ENCODE results near the gene LMBR1.
"Not testable (repeated sequence)": the region's sequence is repeated elsewhere in the genome, so short reads cannot be mapped to it uniquely, and the experiment has no call there.

LMBR1 gene

DNA sequence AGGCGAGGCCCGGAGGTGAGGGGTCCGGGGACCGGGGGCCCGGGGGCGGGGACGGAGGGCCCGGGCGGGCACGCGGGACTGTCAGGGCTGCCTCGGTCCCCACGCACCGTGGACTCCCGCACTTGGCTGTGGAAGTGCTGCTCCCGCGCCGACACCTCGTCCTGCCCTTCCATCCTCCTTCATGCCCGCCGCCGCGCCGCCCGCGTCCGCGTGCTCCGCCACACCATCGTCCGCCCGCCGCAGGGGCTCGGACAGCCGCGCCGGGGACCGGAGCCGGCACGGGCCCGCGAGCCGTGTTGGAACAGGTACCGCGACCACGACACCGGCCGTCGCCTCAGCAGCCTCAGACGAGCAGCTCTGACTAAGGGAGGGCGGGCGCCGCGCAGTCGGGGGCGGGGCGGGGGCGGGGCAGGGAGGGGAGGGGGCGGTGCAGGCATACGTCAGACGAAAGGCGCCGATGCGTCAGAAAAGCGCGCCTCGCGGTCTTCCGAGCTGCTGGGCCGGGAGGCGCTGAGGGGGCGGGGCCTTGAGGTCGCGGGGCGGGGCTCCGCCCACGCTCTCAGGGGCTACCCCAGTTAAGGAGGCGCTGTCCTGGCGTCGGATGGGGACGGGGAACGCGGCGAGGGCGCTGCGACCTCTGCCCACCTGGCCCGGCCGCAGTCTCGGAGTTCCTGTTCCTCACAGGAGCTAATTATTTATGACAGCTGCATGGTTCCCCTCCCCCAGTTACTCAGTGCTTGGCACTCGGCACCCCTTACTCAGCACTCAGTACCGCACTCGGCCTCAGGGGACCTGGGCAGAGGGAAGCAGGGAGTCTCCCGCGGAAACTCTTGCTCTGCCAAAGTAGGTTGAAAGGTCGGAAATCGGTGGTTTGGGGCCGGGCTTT is at the start of gene LMBR1:
Gene LMBR1 (minus strand): TSS at position 363 of the 886 bp plus-strand sequence. CDS start 190 bp downstream, at position 173.
- peak; percentile 97 for DNase-seq

DNA sequence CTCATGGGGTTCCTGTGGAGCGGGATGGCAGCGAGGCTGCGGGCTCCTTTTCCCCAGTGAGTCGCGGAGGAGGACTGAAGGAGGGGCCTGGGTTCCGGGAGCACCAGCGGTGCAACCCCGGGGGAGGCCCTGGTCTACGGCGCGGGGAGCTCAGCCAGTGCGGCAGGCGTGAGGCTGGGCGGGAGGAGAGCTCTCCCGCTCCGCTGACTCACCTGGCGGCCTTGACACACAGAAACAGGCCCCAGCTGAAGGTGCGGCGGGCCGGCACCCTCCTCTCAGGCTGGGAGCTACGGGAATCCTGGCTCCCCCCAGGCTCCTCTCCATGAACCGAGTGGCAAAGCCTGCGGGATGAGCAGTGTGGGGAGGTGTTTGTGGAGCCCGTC is 49.7 kb upstream of the LMBR1 start:
- DNase-seq, result no peak

DNA sequence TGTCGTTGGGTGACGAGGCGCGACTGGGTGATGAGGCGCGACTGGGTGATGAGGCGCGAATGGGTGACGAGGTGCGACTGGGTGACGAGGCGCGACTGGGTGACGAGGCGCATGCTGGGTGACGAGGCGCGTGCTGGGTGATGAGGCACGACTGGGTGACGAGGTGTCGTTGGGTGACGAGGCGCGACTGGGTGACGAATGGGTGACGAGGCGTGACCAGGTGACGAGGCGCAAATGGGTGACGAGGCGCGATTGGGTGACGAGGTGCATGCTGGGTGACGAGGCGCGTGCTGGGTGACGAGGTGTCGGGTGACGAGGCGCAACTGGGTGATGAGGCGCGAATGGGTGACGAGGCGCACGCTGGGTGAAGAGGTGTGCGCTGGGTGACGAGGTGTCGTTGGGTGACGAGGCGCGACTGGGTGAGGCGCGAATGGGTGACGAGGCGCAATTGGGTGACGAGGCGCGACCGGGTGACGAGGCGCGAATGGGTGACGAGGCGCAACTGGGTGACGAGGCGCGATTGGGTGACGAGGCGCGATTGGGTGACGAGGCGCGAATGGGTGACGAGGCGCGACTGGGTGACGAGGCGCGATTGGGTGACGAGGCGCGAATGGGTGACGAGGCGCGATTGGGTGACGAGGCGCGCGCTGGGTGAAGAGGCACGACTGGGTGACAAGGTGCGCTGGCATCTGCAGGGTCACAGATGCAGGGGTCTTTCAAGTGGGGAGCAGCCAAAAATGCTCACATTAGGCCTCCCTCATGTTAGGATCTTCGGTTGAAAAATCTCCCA is 48.6 kb upstream of the LMBR1 start:
- no peak for DNase-seq

GRCh38 chr7:156940421-156941122 is 47.6 kb upstream of the LMBR1 start:
- no peak for DNase-seq

- not testable (repeated sequence) for DNase-seq
These were observed 43.8 kb upstream of the LMBR1 start for GRCh38 chr7:156936766-156937165.

DNA sequence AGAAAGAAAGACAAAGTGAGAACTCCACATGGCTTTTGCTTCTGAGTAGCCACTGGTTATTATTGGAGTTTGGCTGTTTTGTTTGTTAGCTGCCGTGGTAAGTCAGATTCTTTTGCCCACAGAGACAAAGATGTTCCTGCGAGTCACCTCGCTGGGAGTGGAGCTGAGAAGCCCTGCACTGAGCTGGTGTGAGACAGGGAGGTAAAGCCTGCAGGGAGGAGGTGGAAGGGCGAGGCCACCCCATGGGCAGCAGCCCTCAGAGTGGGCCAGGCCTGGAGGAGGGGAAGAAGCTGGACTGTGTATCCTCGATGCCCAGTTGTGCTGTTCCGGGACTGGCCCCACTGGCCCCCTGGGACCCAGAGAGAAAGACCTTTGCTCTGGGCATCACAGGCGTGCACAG is 42.3 kb upstream of the LMBR1 start:
- DNase-seq, result no peak

DNA sequence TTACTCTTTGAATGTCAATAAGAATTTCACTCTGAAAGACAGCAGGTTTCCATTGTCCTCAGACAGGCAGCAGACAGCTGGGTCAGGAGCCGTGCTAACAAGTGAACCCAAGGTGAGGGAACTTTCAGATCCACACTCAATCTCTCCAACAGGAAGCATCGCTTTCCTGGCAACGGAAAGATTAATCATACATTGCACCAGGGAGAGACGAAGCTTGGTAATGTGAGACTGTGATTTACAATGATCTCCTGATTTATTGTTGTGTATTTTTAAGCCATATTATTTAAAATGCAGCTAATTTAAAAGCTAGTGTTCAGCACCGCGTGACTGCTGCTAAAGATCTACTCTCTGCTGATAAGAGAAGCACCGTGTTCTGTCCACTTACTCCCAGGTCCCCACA is 39.0 kb upstream of the LMBR1 start:
- DNase-seq, result no peak

- no peak for DNase-seq
These were observed 37.0 kb upstream of the LMBR1 start for GRCh38 chr7:156929789-156930539.

DNA sequence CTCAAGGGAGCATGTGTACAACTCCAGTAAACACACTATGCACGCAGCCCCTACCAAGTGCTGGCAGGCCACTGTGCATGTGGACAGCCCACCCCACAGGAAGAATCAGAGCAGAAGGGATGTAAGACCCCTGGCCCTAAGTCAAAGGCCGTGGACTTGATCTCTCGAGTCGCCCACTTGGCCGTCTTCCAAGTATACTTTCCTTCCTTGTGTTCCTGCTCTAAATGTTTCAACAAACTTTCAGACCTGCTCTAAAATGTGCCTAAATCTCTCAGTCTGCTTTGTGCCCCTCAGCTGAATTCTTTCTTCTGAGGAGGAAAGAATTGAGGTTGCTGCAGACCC is 35.4 kb upstream of the LMBR1 start:
- no peak for DNase-seq

DNA sequence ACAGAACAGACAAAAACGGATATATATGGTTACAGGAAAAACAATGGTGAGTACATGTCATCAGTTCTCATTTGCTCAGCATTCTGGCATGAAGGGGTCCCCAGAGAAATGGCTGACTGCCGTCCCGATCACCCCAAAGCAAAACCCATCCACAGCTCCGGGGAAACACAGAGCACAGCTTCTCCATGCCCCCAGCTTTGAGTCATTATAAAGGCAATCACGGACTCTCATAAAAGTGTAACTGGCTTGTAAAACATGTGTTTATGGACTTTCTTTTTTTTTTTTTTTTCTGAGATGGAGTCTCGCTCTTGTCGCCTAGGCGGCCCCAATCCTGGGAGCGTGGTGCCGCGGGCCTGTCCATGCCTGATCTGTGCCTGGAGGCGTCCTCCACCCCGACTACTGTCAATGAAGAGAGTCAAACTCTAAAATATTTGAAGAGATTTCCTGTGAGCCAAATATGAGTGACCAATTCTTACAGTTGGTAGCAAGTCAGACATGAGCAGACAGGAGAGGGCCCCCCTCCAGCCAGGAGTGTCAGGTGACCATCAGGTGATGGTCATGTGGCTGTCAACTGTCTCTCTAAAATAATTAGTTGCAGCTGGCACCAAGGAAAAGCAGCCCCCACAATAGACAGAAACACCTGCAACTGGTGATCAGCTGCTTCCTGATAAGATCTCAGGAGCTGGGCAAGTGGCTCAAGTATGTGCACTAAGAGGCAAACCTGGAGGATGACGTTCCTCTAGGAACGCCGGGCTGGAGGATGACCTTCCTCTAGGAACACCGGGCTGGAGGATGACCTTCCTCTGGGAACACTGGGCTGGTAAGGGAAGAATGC is 34.8 kb upstream of the LMBR1 start:
- no peak for DNase-seq

DNA sequence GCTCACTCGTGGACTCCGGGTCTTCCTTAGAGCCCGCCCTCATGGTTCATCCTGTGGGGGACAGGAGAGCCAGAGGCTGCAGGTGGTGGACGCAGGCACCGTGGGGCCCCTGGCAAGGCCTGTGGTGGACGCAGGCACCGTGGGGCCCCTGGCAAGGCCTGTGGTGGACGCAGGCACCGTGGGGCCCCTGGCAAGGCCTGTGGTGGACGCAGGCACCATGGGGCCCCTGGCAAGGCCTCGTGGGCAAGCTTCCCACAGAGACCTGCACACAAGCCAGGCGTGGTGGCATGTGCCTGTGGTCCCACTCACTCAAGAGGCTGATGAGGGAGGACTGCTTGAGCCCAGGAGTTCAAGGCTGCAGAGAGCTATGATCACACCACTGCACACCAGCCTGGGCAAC is 32.8 kb upstream of the LMBR1 start:
- not testable (repeated sequence) for DNase-seq

DNA sequence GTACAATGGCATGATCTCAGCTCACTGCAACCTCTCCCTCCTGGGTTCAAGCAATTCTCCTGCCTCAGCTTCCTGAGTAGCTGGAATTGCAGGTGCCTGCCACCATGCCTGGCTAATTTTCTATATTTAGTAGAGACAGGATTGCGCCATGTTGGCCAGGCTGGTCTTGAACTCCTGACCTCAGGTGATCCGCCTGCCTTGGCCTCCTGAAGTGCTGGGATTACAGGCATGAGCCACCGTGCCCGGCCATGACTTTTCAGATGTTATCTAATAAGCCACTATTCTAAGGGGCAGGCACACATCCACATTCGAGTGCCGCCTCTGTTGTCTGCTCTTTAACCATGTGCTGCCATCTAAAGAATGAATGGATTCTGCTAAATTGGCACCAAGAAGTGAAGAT is 29.3 kb upstream of the LMBR1 start:
- DNase-seq, result not testable (repeated sequence)

DNA sequence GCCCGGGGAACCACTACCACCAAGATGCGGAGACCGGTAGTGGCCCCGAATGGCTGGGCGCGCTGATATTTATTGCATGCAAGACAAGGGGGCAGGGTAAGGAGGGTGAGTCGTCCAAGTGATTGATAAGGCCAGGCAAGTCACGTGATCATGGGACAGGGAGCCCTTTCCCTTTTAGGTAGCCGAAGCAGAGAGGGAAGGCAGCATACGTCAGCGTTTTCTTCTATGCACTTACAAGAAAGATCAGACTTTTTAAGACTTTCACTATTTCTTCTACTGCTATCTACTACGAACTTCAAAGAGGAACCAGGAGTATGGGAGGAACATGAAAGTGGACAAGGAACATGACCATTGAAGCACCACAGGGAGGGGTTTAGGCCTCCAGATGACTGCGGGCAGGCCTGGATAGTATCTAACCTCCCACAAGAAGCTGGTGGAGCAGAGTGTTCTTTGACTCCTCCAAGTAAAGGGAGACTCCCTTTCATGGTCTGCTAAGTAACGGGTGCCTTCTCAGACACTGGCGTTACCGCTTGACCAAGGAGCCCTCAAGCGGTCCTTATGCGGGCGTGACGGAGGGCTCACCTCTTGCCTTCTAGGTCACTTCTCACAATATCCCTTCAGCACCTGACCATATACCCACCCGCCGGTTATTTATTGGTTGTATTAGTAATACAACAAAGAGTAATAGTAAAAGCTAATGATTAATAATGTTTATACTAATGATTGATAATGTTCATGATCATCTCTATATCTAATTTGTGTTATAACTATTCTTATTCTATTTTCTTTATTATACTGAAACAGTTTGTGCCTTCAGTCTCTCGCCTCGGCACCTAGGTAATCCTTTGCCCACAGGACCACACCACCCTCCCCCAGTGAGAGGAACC is 27.7 kb upstream of the LMBR1 start:
- not testable (repeated sequence) for DNase-seq

- no peak for DNase-seq
These were observed 27.1 kb upstream of the LMBR1 start for GRCh38 chr7:156920076-156920475.

GRCh38 chr7:156919132-156919713 is 26.2 kb upstream of the LMBR1 start:
- DNase-seq, result no peak

GRCh38 chr7:156918635-156919034 is 25.7 kb upstream of the LMBR1 start:
- no peak for DNase-seq

GRCh38 chr7:156909574-156910252 is 16.7 kb upstream of the LMBR1 start:
- not testable (repeated sequence) for DNase-seq

DNA sequence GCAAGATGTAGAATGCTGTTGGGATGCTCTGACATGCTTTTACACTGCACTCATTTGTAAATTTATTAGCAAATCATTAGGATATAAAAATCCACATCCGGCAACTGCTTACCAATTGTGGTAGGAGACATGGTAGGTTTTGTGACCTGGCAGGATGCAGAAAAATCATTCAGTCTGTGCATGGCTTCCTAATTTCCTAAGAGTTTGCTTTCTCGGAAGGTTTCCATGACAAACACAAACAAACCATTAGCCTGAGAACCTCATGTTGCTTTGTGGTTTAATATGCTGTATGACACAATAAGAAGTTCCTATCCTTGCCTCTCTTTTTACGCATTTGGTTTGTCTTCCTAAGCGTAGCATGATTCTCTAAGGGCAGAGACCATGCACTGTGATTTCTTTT is 14.7 kb upstream of the LMBR1 start:
- DNase-seq, result peak; percentile 91

GRCh38 chr7:156906200-156906649 is 13.2 kb upstream of the LMBR1 start:
- DNase-seq, result no peak
